Central memory CD8-positive, alpha-beta T cell (primary cell): Measurements from ENCODE around the gene INS.

Source experiments
- ATAC-seq: fragments of 150-1000 bp; cut with Tn5 transposase; replicated peaks from 2 replicates; pipeline ENCODE4 v1.10.0; 2022; ENCODE audit warnings: mild to moderate bottlenecking, moderate FRiP score, moderate number of reproducible peaks; ENCODE audit not compliant: poor library complexity, severe bottlenecking; ENCODE audit errors: extremely low read depth
- DNase-seq, 2 donors: peaks; one replicate each; pipeline ENCODE4 v3.0.0; 2021; ENCODE audit warnings: low spot score in 2 of 2
- H3K27ac Mint-ChIP-seq: one replicate; pipeline ENCODE4 v1.8.0; 2022; ENCODE audit warnings: low read depth, mild to moderate bottlenecking, moderate library complexity, mixed read lengths
- H3K27me3 Mint-ChIP-seq: one replicate; pipeline ENCODE4 v1.8.0; 2022; ENCODE audit warnings: mixed read lengths
- H3K36me3 Mint-ChIP-seq: one replicate; pipeline ENCODE4 v1.8.0; 2022; ENCODE audit warnings: mild to moderate bottlenecking, moderate library complexity, mixed read lengths; ENCODE audit not compliant: insufficient read depth
- H3K4me1 Mint-ChIP-seq: one replicate; pipeline ENCODE4 v1.8.0; 2022; ENCODE audit warnings: mixed read lengths
- H3K4me3 Mint-ChIP-seq: one replicate; pipeline ENCODE4 v1.8.0; 2022; ENCODE audit warnings: mild to moderate bottlenecking, moderate library complexity, mixed read lengths
- H3K9me3 Mint-ChIP-seq: one replicate; pipeline ENCODE4 v1.8.0; 2022; ENCODE audit warnings: mixed read lengths

The INS gene

GRCh38 chr11:2134022-2135010, 26.7 kb downstream of the INS start:
- Mint-ChIP-seq H3K27ac (no peak overlapping the region), H3K4me3 (no peak overlapping the region), H3K36me3 (peaks cover 5% of the 10 kb centered on the region), H3K4me1 (no peaks in the 10 kb centered on the region), H3K27me3 (peaks cover 69% of the 10 kb centered on the region), H3K9me3 (peaks cover 9% of the 10 kb centered on the region)
- no peak for ATAC-seq
- no peak for DNase-seq

GRCh38 chr11:2133241-2134021, 27.6 kb downstream of the INS start:
- H3K36me3 Mint-ChIP-seq, result peaks cover 2% of the 10 kb centered on the region
- peaks cover 68% of the 10 kb centered on the region for H3K27me3 Mint-ChIP-seq
- H3K9me3 Mint-ChIP-seq, result peaks cover 9% of the 10 kb centered on the region
- DNase-seq, result no peak
- H3K27ac Mint-ChIP-seq, result no peak overlapping the region
- no peak for ATAC-seq
- H3K4me3 Mint-ChIP-seq, result no peak overlapping the region
- no peaks in the 10 kb centered on the region for H3K4me1 Mint-ChIP-seq

- Mint-ChIP-seq H3K4me1 (no peaks in the 10 kb centered on the region), H3K9me3 (peaks cover 9% of the 10 kb centered on the region), H3K27ac (no peak overlapping the region), H3K27me3 (peaks cover 62% of the 10 kb centered on the region), H3K4me3 (no peak overlapping the region), H3K36me3 (no peaks in the 10 kb centered on the region)
- ATAC-seq (no peak), DNase-seq (no peak)
These were observed 28.2 kb downstream of the INS start for GRCh38 chr11:2132874-2133240.

- Mint-ChIP-seq H3K9me3 (peaks cover 9% of the 10 kb centered on the region), H3K4me3 (no peak overlapping the region), H3K27ac (no peak overlapping the region), H3K4me1 (no peaks in the 10 kb centered on the region), H3K36me3 (no peaks in the 10 kb centered on the region), H3K27me3 (peaks cover 56% of the 10 kb centered on the region)
- no peak for DNase-seq
- no peak for ATAC-seq
These were observed 28.8 kb downstream of the INS start for GRCh38 chr11:2132246-2132645.

GRCh38 chr11:2131371-2132236, 29.4 kb downstream of the INS start:
- DNase-seq (no peak), ATAC-seq (no peak)
- Mint-ChIP-seq H3K4me3 (no peak overlapping the region), H3K4me1 (no peaks in the 10 kb centered on the region), H3K27me3 (peaks cover 50% of the 10 kb centered on the region), H3K36me3 (no peaks in the 10 kb centered on the region), H3K27ac (no peak overlapping the region), H3K9me3 (peaks cover 9% of the 10 kb centered on the region)

- H3K9me3 Mint-ChIP-seq, result peaks cover 9% of the 10 kb centered on the region
- H3K36me3 Mint-ChIP-seq, result no peaks in the 10 kb centered on the region
- no peak overlapping the region for H3K4me3 Mint-ChIP-seq
- no peak overlapping the region for H3K27ac Mint-ChIP-seq
- peaks cover 43% of the 10 kb centered on the region for H3K27me3 Mint-ChIP-seq
- no peak for ATAC-seq
- H3K4me1 Mint-ChIP-seq, result no peaks in the 10 kb centered on the region
- no peak for DNase-seq
These were observed 30.1 kb downstream of the INS start for GRCh38 chr11:2130881-2131352.

- ATAC-seq (no peak), DNase-seq (no peak)
- peaks cover 9% of the 10 kb centered on the region for H3K9me3 Mint-ChIP-seq
- H3K4me3 Mint-ChIP-seq, result no peak overlapping the region
- H3K4me1 Mint-ChIP-seq, result no peaks in the 10 kb centered on the region
- peaks cover 32% of the 10 kb centered on the region for H3K27me3 Mint-ChIP-seq
- no peaks in the 10 kb centered on the region for H3K36me3 Mint-ChIP-seq
- no peak overlapping the region for H3K27ac Mint-ChIP-seq
These were observed 31.2 kb downstream of the INS start for GRCh38 chr11:2129699-2130366.

GRCh38 chr11:2129308-2129698, 31.7 kb downstream of the INS start:
- no peaks in the 10 kb centered on the region for H3K4me1 Mint-ChIP-seq
- DNase-seq (no peak), ATAC-seq (no peak)
- H3K27me3 Mint-ChIP-seq, result peaks cover 29% of the 10 kb centered on the region
- no peak overlapping the region for H3K4me3 Mint-ChIP-seq
- no peak overlapping the region for H3K27ac Mint-ChIP-seq
- no peaks in the 10 kb centered on the region for H3K36me3 Mint-ChIP-seq
- H3K9me3 Mint-ChIP-seq, result peaks cover 9% of the 10 kb centered on the region

GRCh38 chr11:2128511-2129307, 32.3 kb downstream of the INS start:
- Mint-ChIP-seq H3K36me3 (no peaks in the 10 kb centered on the region), H3K4me1 (no peaks in the 10 kb centered on the region), H3K4me3 (no peak overlapping the region), H3K27me3 (peaks cover 29% of the 10 kb centered on the region), H3K27ac (no peak overlapping the region), H3K9me3 (peaks cover 9% of the 10 kb centered on the region)
- ATAC-seq, result no peak
- no peak for DNase-seq

GRCh38 chr11:2128130-2128510, 32.9 kb downstream of the INS start:
- Mint-ChIP-seq H3K9me3 (peaks cover 9% of the 10 kb centered on the region), H3K36me3 (no peaks in the 10 kb centered on the region), H3K27ac (no peak overlapping the region), H3K4me1 (no peaks in the 10 kb centered on the region), H3K4me3 (no peak overlapping the region), H3K27me3 (peaks cover 29% of the 10 kb centered on the region)
- ATAC-seq (no peak), DNase-seq (no peak)

GRCh38 chr11:2127482-2128129, 33.4 kb downstream of the INS start:
- H3K36me3 Mint-ChIP-seq, result no peaks in the 10 kb centered on the region
- H3K27me3 Mint-ChIP-seq, result peaks cover 24% of the 10 kb centered on the region
- peaks cover 9% of the 10 kb centered on the region for H3K9me3 Mint-ChIP-seq
- no peak overlapping the region for H3K27ac Mint-ChIP-seq
- H3K4me1 Mint-ChIP-seq, result no peaks in the 10 kb centered on the region
- H3K4me3 Mint-ChIP-seq, result no peak overlapping the region
- DNase-seq, result no peak
- ATAC-seq, result no peak
